HCT116 (cell line): ENCODE results near the gene UBXN2A. TPM values are rescaled to one million over a fixed set of nuclear protein-coding genes. Genes with fewer than 3 reads are reported as not detected.

ENCODE experiments used
- ATAC-seq: fragments of 200-7000 bp; cut with Tn5 transposase; 2 replicates; pipeline ENCODE4 v1.9.1; 2020; ENCODE audit warnings: mild to moderate bottlenecking, moderate library complexity
- BruUV-seq: library from RNA; stranded (reverse); fragments of 400-500 nt; replicated peaks from 2 replicates; lab custom pipeline; 2021; lab: Mats Ljungman, UMichigan
- CTCF ChIA-PET: fragments of 300-600 bp; sonication (Branson Sonifier 250); formaldehyde crosslinking; loops from one replicate; lab custom pipeline; 2021; ENCODE audit warnings: antibody characterized with exemption; lab: Charles Lee
- POLR2A ChIA-PET: fragments of 300-600, 350-600 bp; sonication (Branson Sonifier 250); formaldehyde crosslinking; loops from one replicate; lab custom pipeline; 2021; ENCODE audit warnings: antibody characterized with exemption; lab: Charles Lee
- RAD21 ChIA-PET, 2 experiments: fragments of 300-600 bp; sonication (Branson Sonifier 250); formaldehyde crosslinking; loops; one replicate each; lab custom pipeline; 2023; ENCODE audit warnings: low total read pairs in 2 of 2; ENCODE audit not compliant: uncharacterized antibody in 2 of 2, unreplicated experiment in 2 of 2, low non-redundant PET in 1 of 2; lab: Charles Lee
- DNase-seq: peaks from one replicate; pipeline ENCODE4 v3.0.0-alpha.2; 2010; ENCODE audit warnings: low read depth, low spot score
- H2AFZ ChIP-seq: fragments of 200-600 bp; shearing (Covaris generic), sonication (generic); 2 replicates; pipeline ENCODE4 v1.6.1; 2017; ENCODE audit warnings: low read depth, mixed run types, mixed read lengths, antibody characterized with exemption, low read length; ENCODE audit not compliant: poor library complexity, severe bottlenecking
- H3K27ac ChIP-seq: 2 replicates; pipeline ENCODE4 v1.5.1; 2012; ENCODE audit warnings: low read depth, low read length
- H3K27me3 ChIP-seq: fragments of 200-600 bp; sonication (generic); 2 replicates; pipeline ENCODE4 v1.6.1; 2016; ENCODE audit warnings: mixed run types, low read length, mixed read lengths; ENCODE audit not compliant: insufficient read depth
- H3K36me3 ChIP-seq, 2 experiments: fragments of 200-500 bp in 1 of 2; fragments of 200-600 bp in 1 of 2; sonication (Bioruptor generic) in 1 of 2; sonication (generic) in 1 of 2; 2 replicates each; pipeline versions ENCODE4 v1.5.1 to v1.6.1; 2014 to 2016; ENCODE audit warnings: low read length in 2 of 2, inconsistent platforms in 1 of 2, mixed read lengths in 1 of 2, mixed run types in 1 of 2; ENCODE audit not compliant: insufficient read depth in 2 of 2, control insufficient read depth in 1 of 2
- H3K4me1 ChIP-seq, 2 experiments: fragments of 200-600 bp in 1 of 2; sonication (generic) in 1 of 2; 2 replicates each; pipeline versions ENCODE4 v1.5.1 to v1.6.1; 2012 to 2017; ENCODE audit warnings: low read length in 2 of 2, inconsistent platforms in 1 of 2, mild to moderate bottlenecking in 1 of 2, mixed read lengths in 1 of 2, mixed run types in 1 of 2, moderate library complexity in 1 of 2; ENCODE audit not compliant: insufficient read depth in 2 of 2, control insufficient read depth in 1 of 2
- H3K4me2 ChIP-seq: fragments of 200-600 bp; sonication (generic); 2 replicates; pipeline ENCODE4 v1.6.1; 2017; ENCODE audit warnings: mixed run types, low read length, mixed read lengths
- H3K4me3 ChIP-seq, 2 experiments: fragments of 200-600 bp in 1 of 2; sonication (generic) in 1 of 2; replicated peaks in 1 of 2; 2 replicates each; pipeline ENCODE4 v1.5.1; 2011 to 2016; ENCODE audit warnings: low read length in 2 of 2, control low read depth in 1 of 2, low read depth in 1 of 2, mild to moderate bottlenecking in 1 of 2, mixed read lengths in 1 of 2, mixed run types in 1 of 2
- H3K79me2 ChIP-seq: fragments of 200-600 bp; sonication (generic); 2 replicates; pipeline ENCODE4 v1.6.1; 2017; ENCODE audit warnings: mild to moderate bottlenecking, mixed run types, low read length, moderate library complexity, mixed read lengths; ENCODE audit not compliant: insufficient read depth
- H3K9ac ChIP-seq: fragments of 200-600 bp; sonication (generic); 2 replicates; pipeline ENCODE4 v1.6.1; 2016; ENCODE audit warnings: low read length, mixed read lengths
- H3K9me2 ChIP-seq: fragments of 200-600 bp; sonication (generic), shearing (Covaris generic); 2 replicates; pipeline ENCODE4 v1.6.1; 2017; ENCODE audit warnings: mixed run types, mild to moderate bottlenecking, moderate library complexity; ENCODE audit not compliant: insufficient read depth
- H3K9me3 ChIP-seq, 2 experiments: fragments of 200-500 bp in 1 of 2; fragments of 200-600 bp in 1 of 2; sonication (Bioruptor generic) in 1 of 2; sonication (generic) in 1 of 2; 2 replicates each; pipeline ENCODE4 v1.6.1; 2014 to 2017; ENCODE audit warnings: low read length in 2 of 2, mixed read lengths in 2 of 2, inconsistent platforms in 1 of 2, low read depth in 1 of 2, mild to moderate bottlenecking in 1 of 2, mixed run types in 1 of 2, moderate library complexity in 1 of 2; ENCODE audit not compliant: control insufficient read depth in 1 of 2, insufficient read depth in 1 of 2
- H4K20me1 ChIP-seq: fragments of 200-600 bp; sonication (generic), shearing (Covaris generic); 2 replicates; pipeline ENCODE4 v1.6.1; 2017; ENCODE audit warnings: mixed run types, mild to moderate bottlenecking, moderate library complexity; ENCODE audit not compliant: insufficient read depth
- CBX3 ChIP-seq: IDR thresholded peaks from 2 replicates; pipeline ENCODE4 v1.6.1; 2012; ENCODE audit warnings: low read depth
- ELF1 ChIP-seq: IDR thresholded peaks from 2 replicates; pipeline ENCODE4 v1.6.1; 2012; ENCODE audit warnings: low read depth, borderline replicate concordance
- POLR2A ChIP-seq: IDR thresholded peaks from 2 replicates; pipeline ENCODE4 v1.7.0; 2011; ENCODE audit warnings: borderline replicate concordance; ENCODE audit not compliant: insufficient read depth, insufficient read length; ENCODE audit errors: extremely low read depth
- REST ChIP-seq: IDR thresholded peaks from 2 replicates; pipeline ENCODE4 v1.6.1; 2012; ENCODE audit warnings: low read depth
- ZFX ChIP-seq: fragments of 450-650 bp; IDR thresholded peaks from 2 replicates; pipeline ENCODE4 v1.6.1; 2017
- intact Hi-C: fragments of 100-400 bp; cut with micrococcal nuclease; formaldehyde crosslinking; loops from 2 replicates; pipeline ENCODE4 v1.10.0; 2022
- total RNA-seq: library from RNA; stranded (reverse); gene quantifications from one replicate; pipeline ENCODE4 v1.2.1, GENCODE V29; 2021; ENCODE audit not compliant: unreplicated experiment

Gene UBXN2A
- total RNA-seq, 1 experiment from 2014 or later, result 14.1 TPM

DNA sequence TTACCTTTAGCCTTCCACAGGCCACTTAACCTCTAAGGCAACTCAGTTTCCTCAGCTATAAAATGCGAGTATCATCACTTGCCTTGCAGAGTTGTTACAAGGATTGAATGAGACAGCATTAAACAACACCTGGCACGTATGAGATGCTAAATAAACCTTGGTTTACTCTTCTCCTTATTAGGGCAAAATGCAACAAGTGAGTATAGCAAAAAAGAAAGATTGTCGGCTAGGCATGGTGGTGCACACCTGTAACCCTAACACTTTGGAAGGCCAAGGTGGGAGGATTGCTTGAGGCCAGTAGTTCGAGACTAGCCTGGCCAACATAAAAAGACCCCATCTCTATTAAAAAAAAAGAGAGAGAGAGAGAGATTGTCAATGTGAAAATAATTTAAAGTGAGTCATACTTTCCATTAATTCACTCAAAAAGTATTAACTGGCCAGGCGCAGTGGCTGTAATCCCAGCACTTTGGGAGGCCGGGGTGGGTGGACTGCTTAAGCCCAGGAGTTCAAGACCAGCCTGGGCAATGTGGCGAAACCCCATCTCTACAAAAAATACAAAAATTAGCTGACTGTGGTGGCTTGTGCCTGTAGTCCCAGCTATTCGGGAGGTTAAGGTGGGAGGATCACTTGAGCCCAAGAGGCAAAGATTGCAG lies 21.3 kb upstream of the UBXN2A start:
- intact Hi-C loops, result no loop called here
- Histone ChIP-seq H3K4me1 (peaks cover 0 to 13% of the 10 kb centered on the region in 2 experiments; a peak in 2 of 4 replicates), H3K79me2 (peaks cover 71% of the 10 kb centered on the region), H3K4me3 (no peak overlapping the region), H3K9ac (no peak overlapping the region), H3K4me2 (no peak overlapping the region), H2AFZ (no peak overlapping the region), H3K9me3 (no peaks in the 10 kb centered on the region), H3K27ac (no peak overlapping the region), H3K27me3 (no peaks in the 10 kb centered on the region), H3K36me3 (no peaks in the 10 kb centered on the region), H3K9me2 (no peaks in the 10 kb centered on the region), H4K20me1 (no peaks in the 10 kb centered on the region)
- ChIA-PET POLR2A (no interaction called here), CTCF (interaction anchor here (2.7 kb wide), 1 partner anchor 8 kb away, joined by 11 read pairs; the partner anchor contains the start of gene ATAD2B), RAD21 (no interaction called here)
- no TSS peak for BruUV-seq
- TF ChIP-seq POLR2A, result no peak
- TF ChIP-seq ZFX, result no peak
- no peak for TF ChIP-seq ELF1
- no peak for TF ChIP-seq CBX3
- TF ChIP-seq REST, result no peak
- no peak for DNase-seq
- no peak for ATAC-seq
